GM10248 (cell line): ENCODE data around the gene TEP1.

Experiments
- CTCF ChIA-PET: fragments of 300-600 bp; sonication (Branson Sonifier 250); formaldehyde crosslinking; extraction: SDS; loops from one replicate; lab custom pipeline; 2021; ENCODE audit warnings: antibody characterized with exemption; lab: Yijun Ruan, JAX
- POLR2A ChIA-PET: fragments of 350-650 bp; sonication (Branson Sonifier 250); formaldehyde crosslinking; extraction: SDS; loops from one replicate; lab custom pipeline; 2020; ENCODE audit warnings: antibody characterized with exemption; lab: Yijun Ruan, JAX
- DNase-seq: peaks from one replicate; pipeline ENCODE4 v3.0.0; 2012; ENCODE audit errors: extremely low spot score
- CTCF ChIP-seq: IDR thresholded peaks from 2 replicates; pipeline ENCODE4 v1.5.1; 2012; ENCODE audit warnings: mild to moderate bottlenecking, low read depth; ENCODE audit errors: extremely low read depth, missing control alignments, control extremely low read depth

The TEP1 gene

GRCh38 chr14:20412876-20413743, at the start of gene TEP1:
Gene TEP1 (minus strand): TSS chr14:20413501. CDS start chr14:20408439, 5,062 bp downstream.
- CTCF ChIA-PET, result interaction anchor here (1.6 to 4.4 kb wide), 9 partner anchors 10 to 197 kb away, joined by 4 to 54 read pairs (median 27); partner anchors contain the start of genes APEX1, OSGEP and PIP4P1

GRCh38 chr14:20461225-20462141, 48.2 kb upstream of the TEP1 start, which contains the start of gene PIP4P1:
Gene PIP4P1 (minus strand): TSS chr14:20461434. CDS start chr14:20461325, 109 bp downstream.
- ChIA-PET CTCF (interaction anchor here (1.1 to 4.3 kb wide), 8 partner anchors 9 to 149 kb away, joined by 3 to 27 read pairs (median 3); partner anchors contain the start of gene TEP1), POLR2A (interaction anchor here (0.6 to 2.5 kb wide), 15 partner anchors 8 to 804 kb away, joined by 3 to 27 read pairs (median 4); partner anchors contain the start of genes PARP2, PNP and TEP1)
- peak; percentile 92 for DNase-seq
- no peak for TF ChIP-seq CTCF

More at GRCh38 chr14:20412876-20413743, at the start of gene TEP1:
- TF ChIP-seq CTCF, result no peak
- POLR2A ChIA-PET, result interaction anchor here (0.5 to 1.5 kb wide), 4 partner anchors 40 to 842 kb away, joined by 3 to 5 read pairs (median 4); partner anchors contain the start of genes APEX1 and PIP4P1
- DNase-seq, result peak; percentile 80

GRCh38 chr14:20460458-20461224, 47.3 kb upstream of the TEP1 start:
- POLR2A ChIA-PET, result interaction anchor here (1.1 to 2.5 kb wide), 5 partner anchors 9 to 118 kb away, joined by 5 to 27 read pairs (median 17); partner anchors contain the start of genes PARP2 and PNP
- CTCF ChIA-PET, result interaction anchor here (1.0 to 4.3 kb wide), 7 partner anchors 27 to 150 kb away, joined by 3 to 27 read pairs (median 3); partner anchors contain the start of gene TEP1
- DNase-seq, result no peak
- TF ChIP-seq CTCF, result no peak

- no peak for TF ChIP-seq CTCF
- no peak for DNase-seq
- CTCF ChIA-PET, result interaction anchor here (1.9 kb wide), 1 partner anchor 42 kb away, joined by 5 read pairs; no protein-coding TSS in a partner anchor
- POLR2A ChIA-PET, result no interaction called here
Measured at GRCh38 chr14:20458031-20458789, 44.9 kb upstream of the TEP1 start.

GRCh38 chr14:20456971-20457370, 43.7 kb upstream of the TEP1 start:
- ChIA-PET CTCF (interaction anchor here (1.1 to 5.4 kb wide), 3 partner anchors 24 to 129 kb away, joined by 3 to 39 read pairs (median 4); no protein-coding TSS in a partner anchor), POLR2A (no interaction called here)
- no peak for TF ChIP-seq CTCF
- DNase-seq, result no peak
